Activated T-helper 2 cell treated with anti-CD3 and anti-CD28 coated beads, Interferon-gamma antibody, Interleukin-2, Interleukin-4, amounts not matched to agents 10 μg/mL and 5 μg/mL and 100 μg/mL, durations not matched to agents 14 hours and 24 hours and 36 hours (primary cell): ENCODE measurements around the gene SLIT3. TPM values are rescaled to one million over a fixed set of nuclear protein-coding genes. Genes with fewer than 3 reads are reported as not detected.

Experiments used
- DNase-seq: peaks from one replicate; pipeline ENCODE4 v3.0.0; 2021; ENCODE audit warnings: low spot score
- H3K27ac Mint-ChIP-seq: one replicate; pipeline ENCODE4 v1.8.0; 2021; ENCODE audit warnings: mixed read lengths
- H3K27me3 Mint-ChIP-seq: one replicate; pipeline ENCODE4 v1.8.0; 2021; ENCODE audit warnings: low read depth, mixed read lengths
- H3K36me3 Mint-ChIP-seq: one replicate; pipeline ENCODE4 v1.8.0; 2021; ENCODE audit warnings: low read depth, mixed read lengths
- H3K4me1 Mint-ChIP-seq: one replicate; pipeline ENCODE4 v1.8.0; 2021; ENCODE audit warnings: low read depth, mixed read lengths
- H3K4me3 Mint-ChIP-seq: one replicate; pipeline ENCODE4 v1.8.0; 2021; ENCODE audit warnings: low read depth, mild to moderate bottlenecking, moderate library complexity, mixed read lengths
- H3K9me3 Mint-ChIP-seq: one replicate; pipeline ENCODE4 v1.8.0; 2021; ENCODE audit warnings: mixed read lengths
- intact Hi-C: fragments of 100-400 bp; cut with micrococcal nuclease; formaldehyde crosslinking; loops from one replicate; pipeline ENCODE4 v1.15.1; 2023
- total RNA-seq: library from RNA; stranded (reverse); gene quantifications from 2 replicates; pipeline ENCODE4 v1.2.3, GENCODE V29; 2022

The SLIT3 gene
- total RNA-seq, 1 donor from 2014 or later, result 9.5 TPM

- no peaks in the 10 kb centered on the region for H3K4me1 Mint-ChIP-seq
- H3K4me3 Mint-ChIP-seq, result no peak overlapping the region
- no peak overlapping the region for H3K27ac Mint-ChIP-seq
- peaks cover 4% of the 10 kb centered on the region for H3K36me3 Mint-ChIP-seq
- H3K27me3 Mint-ChIP-seq, result no peaks in the 10 kb centered on the region
- no peak for DNase-seq
- intact Hi-C loops, result no loop called here
- H3K9me3 Mint-ChIP-seq, result peaks cover 17% of the 10 kb centered on the region
Measured at GRCh38 chr5:168724227-168724626, 576.7 kb downstream of the SLIT3 start.

GRCh38 chr5:168723037-168723436 is 577.9 kb downstream of the SLIT3 start:
- Mint-ChIP-seq H3K9me3 (peaks cover 8% of the 10 kb centered on the region), H3K4me1 (no peaks in the 10 kb centered on the region), H3K36me3 (no peaks in the 10 kb centered on the region), H3K4me3 (no peak overlapping the region), H3K27me3 (no peaks in the 10 kb centered on the region), H3K27ac (no peak overlapping the region)
- intact Hi-C loops, result no loop called here
- DNase-seq, result no peak

- DNase-seq, result no peak
- H3K9me3 Mint-ChIP-seq, result no peaks in the 10 kb centered on the region
- intact Hi-C loops, result no loop called here
- H3K27ac Mint-ChIP-seq, result no peak overlapping the region
- no peaks in the 10 kb centered on the region for H3K4me1 Mint-ChIP-seq
- H3K36me3 Mint-ChIP-seq, result no peaks in the 10 kb centered on the region
- H3K27me3 Mint-ChIP-seq, result no peaks in the 10 kb centered on the region
- no peak overlapping the region for H3K4me3 Mint-ChIP-seq
Measured at GRCh38 chr5:168721966-168722365, 579.0 kb downstream of the SLIT3 start.

- Mint-ChIP-seq H3K4me1 (no peaks in the 10 kb centered on the region), H3K36me3 (no peaks in the 10 kb centered on the region), H3K27ac (no peak overlapping the region), H3K9me3 (no peaks in the 10 kb centered on the region), H3K27me3 (no peaks in the 10 kb centered on the region), H3K4me3 (no peak overlapping the region)
- intact Hi-C loops, result no loop called here
- DNase-seq, result no peak
Measured at GRCh38 chr5:168721002-168721753, 579.8 kb downstream of the SLIT3 start.

GRCh38 chr5:168720575-168720974 is 580.4 kb downstream of the SLIT3 start:
- Mint-ChIP-seq H3K4me3 (no peak overlapping the region), H3K27ac (no peak overlapping the region), H3K27me3 (no peaks in the 10 kb centered on the region), H3K36me3 (no peaks in the 10 kb centered on the region), H3K9me3 (no peaks in the 10 kb centered on the region), H3K4me1 (no peaks in the 10 kb centered on the region)
- no peak for DNase-seq
- intact Hi-C loops, result no loop called here

- Mint-ChIP-seq H3K4me3 (no peak overlapping the region), H3K27me3 (no peaks in the 10 kb centered on the region), H3K9me3 (no peaks in the 10 kb centered on the region), H3K4me1 (peaks cover 6% of the 10 kb centered on the region), H3K27ac (peak overlapping the region; percentile 10), H3K36me3 (no peaks in the 10 kb centered on the region)
- no peak for DNase-seq
- intact Hi-C loops, result no loop called here
Measured at GRCh38 chr5:168714046-168714445, 586.9 kb downstream of the SLIT3 start.

- intact Hi-C loops, result no loop called here
- H3K4me1 Mint-ChIP-seq, result peaks cover 6% of the 10 kb centered on the region
Measured at GRCh38 chr5:168713051-168713450, 587.9 kb downstream of the SLIT3 start.

GRCh38 chr5:168712280-168712924 is 588.5 kb downstream of the SLIT3 start:
- Mint-ChIP-seq H3K9me3 (no peaks in the 10 kb centered on the region), H3K27me3 (no peaks in the 10 kb centered on the region), H3K4me3 (no peak overlapping the region), H3K27ac (no peak overlapping the region), H3K36me3 (no peaks in the 10 kb centered on the region), H3K4me1 (peaks cover 6% of the 10 kb centered on the region)
- DNase-seq, result no peak
- intact Hi-C loops, result no loop called here

More at GRCh38 chr5:168713051-168713450, 587.9 kb downstream of the SLIT3 start:
- Mint-ChIP-seq H3K27me3 (no peaks in the 10 kb centered on the region), H3K27ac (no peak overlapping the region), H3K9me3 (no peaks in the 10 kb centered on the region), H3K36me3 (no peaks in the 10 kb centered on the region), H3K4me3 (no peak overlapping the region)
- DNase-seq, result no peak

GRCh38 chr5:168710706-168711105 is 590.2 kb downstream of the SLIT3 start:
- intact Hi-C loops, result no loop called here
- no peaks in the 10 kb centered on the region for H3K36me3 Mint-ChIP-seq
- H3K27ac Mint-ChIP-seq, result no peak overlapping the region
- H3K4me3 Mint-ChIP-seq, result no peak overlapping the region
- no peaks in the 10 kb centered on the region for H3K27me3 Mint-ChIP-seq
- peaks cover 6% of the 10 kb centered on the region for H3K4me1 Mint-ChIP-seq
- DNase-seq, result no peak
- no peaks in the 10 kb centered on the region for H3K9me3 Mint-ChIP-seq

GRCh38 chr5:168707716-168708695 is 592.9 kb downstream of the SLIT3 start:
- intact Hi-C loops, result loop anchor here (2.0 kb wide), 1 partner anchor 239 kb away; no protein-coding TSS in a partner anchor
- no peak overlapping the region for H3K4me3 Mint-ChIP-seq

GRCh38 chr5:168706655-168707069 is 594.3 kb downstream of the SLIT3 start:
- H3K27me3 Mint-ChIP-seq, result no peaks in the 10 kb centered on the region
- intact Hi-C loops, result loop anchor here (1.0 to 2.0 kb wide), 2 partner anchors 240 to 875 kb away; no protein-coding TSS in a partner anchor
- no peak overlapping the region for H3K4me3 Mint-ChIP-seq
- H3K36me3 Mint-ChIP-seq, result no peaks in the 10 kb centered on the region
- no peak overlapping the region for H3K27ac Mint-ChIP-seq
- no peaks in the 10 kb centered on the region for H3K9me3 Mint-ChIP-seq
- H3K4me1 Mint-ChIP-seq, result no peaks in the 10 kb centered on the region
- peak; percentile 16 for DNase-seq

More at GRCh38 chr5:168707716-168708695, 592.9 kb downstream of the SLIT3 start:
- H3K36me3 Mint-ChIP-seq, result no peaks in the 10 kb centered on the region
- H3K27ac Mint-ChIP-seq, result no peak overlapping the region
- H3K27me3 Mint-ChIP-seq, result no peaks in the 10 kb centered on the region
- no peak for DNase-seq
- H3K4me1 Mint-ChIP-seq, result no peaks in the 10 kb centered on the region
- H3K9me3 Mint-ChIP-seq, result no peaks in the 10 kb centered on the region

- Mint-ChIP-seq H3K36me3 (no peaks in the 10 kb centered on the region), H3K27me3 (no peaks in the 10 kb centered on the region), H3K4me1 (no peaks in the 10 kb centered on the region), H3K4me3 (no peak overlapping the region), H3K9me3 (no peaks in the 10 kb centered on the region), H3K27ac (no peak overlapping the region)
- no peak for DNase-seq
- intact Hi-C loops, result no loop called here
Measured at GRCh38 chr5:168705321-168705720, 595.6 kb downstream of the SLIT3 start.
